H54 (cell line): ENCODE data around the gene SPTBN4.
"Not testable (repeated sequence)": the region's sequence is repeated elsewhere in the genome, so short reads cannot be mapped to it uniquely, and the experiment has no call there.

Experiments used
- DNase-seq: peaks from one replicate; pipeline ENCODE4 v3.0.0; 2011; ENCODE audit warnings: low spot score, mixed read lengths; ENCODE audit not compliant: insufficient read length
- FAIRE-seq: peaks from 3 replicates; lab custom pipeline; 2011; peaks lifted over from hg19 to GRCh38; lab: Jason Lieb, UNC
- POLR2A ChIP-seq: IDR thresholded peaks from 2 replicates; pipeline ENCODE4 v1.6.1; 2011; ENCODE audit warnings: low read depth, mild to moderate bottlenecking, low read length

The SPTBN4 gene

GRCh38 chr19:40528533-40529092, 61.8 kb downstream of the SPTBN4 start:
- FAIRE-seq (no peak), DNase-seq (no peak)
- TF ChIP-seq POLR2A = no peak

DNA sequence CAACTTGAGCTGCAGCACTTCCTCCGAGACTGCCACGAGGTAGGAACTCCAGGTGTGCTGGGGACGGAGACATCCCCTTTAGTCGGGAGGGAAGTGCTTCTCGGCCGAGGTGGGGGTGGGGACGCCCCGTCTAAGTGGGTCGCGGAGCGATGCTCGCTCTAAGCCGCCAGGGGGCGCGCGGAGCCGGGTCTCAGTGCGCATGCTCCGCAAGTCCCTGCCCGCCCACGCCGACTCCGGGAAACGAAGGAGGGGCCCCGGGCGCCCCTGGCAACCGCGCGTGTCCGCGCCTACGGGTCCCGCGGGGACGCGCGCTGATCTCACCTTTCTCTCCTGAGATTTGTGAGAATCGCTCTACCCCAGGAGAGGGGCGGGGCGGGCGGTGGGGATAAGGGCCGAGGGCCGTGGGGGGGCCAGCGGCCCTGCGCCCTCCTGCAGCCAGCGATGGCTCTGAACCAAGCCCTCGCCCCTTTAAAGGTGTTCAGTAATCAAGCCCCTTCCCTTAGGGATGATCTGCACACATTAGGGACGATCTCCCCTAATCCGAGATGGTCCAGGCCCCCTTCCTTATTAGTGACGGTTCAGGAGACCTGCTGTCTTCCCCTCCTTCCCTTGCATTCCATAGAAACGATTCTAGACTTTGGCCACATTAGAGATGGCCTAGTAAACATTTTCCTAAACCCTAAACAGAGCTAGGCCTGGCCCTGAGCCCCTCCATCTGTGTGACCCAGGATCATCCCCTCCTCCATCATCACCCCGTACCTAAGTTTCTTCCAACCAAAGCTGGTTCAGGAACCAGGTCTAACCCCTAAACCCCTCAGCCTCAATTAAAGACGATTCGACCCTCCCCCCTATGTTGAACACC, 62.5 kb downstream of the SPTBN4 start:
- no peak for FAIRE-seq
- no peak for TF ChIP-seq POLR2A

DNA sequence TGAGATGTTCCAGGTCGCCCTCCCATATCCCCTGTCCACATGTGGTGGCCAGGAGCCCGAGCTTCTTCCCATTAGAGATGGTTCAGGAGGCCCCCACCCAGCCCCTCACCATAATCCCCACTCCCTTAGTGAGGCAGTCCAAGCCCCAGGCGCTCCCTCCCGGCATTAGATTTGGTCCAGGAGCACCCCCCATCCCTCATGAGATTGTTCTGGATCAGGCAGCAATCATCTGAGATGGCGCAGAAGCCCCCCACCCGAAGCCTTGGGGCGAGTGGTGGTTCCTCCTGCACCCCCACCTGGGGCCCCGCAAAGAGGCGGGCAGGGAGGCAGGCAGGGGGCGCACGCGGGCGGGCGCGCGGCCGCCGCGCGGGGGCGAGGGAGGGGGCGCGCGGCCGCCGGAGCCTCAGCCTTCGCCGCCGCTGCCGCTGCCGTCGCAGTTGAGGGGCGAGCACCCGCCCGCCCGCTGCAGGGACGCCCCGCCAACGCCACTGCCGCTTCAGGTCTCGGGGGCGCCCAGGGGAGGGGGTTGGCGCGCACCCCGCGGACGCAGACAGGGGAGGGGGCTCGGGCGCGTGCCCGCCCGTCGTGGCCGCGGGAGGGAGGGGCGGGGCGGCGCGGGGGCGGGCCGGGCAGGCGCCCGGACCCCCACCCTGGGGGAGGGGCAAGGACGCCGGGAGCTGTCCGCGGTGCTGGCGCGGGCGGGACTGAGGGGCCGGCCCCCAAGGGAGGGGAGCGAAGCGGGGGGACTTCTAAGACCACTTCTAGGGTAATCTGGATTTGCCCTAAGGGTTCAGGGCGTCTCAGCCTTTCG, 63.5 kb downstream of the SPTBN4 start:
- TF ChIP-seq POLR2A = no peak
- DNase-seq = no peak
- FAIRE-seq = no peak

More for the DNA sequence above, 62.5 kb downstream of the SPTBN4 start:
- DNase-seq = peak; percentile 100

DNA sequence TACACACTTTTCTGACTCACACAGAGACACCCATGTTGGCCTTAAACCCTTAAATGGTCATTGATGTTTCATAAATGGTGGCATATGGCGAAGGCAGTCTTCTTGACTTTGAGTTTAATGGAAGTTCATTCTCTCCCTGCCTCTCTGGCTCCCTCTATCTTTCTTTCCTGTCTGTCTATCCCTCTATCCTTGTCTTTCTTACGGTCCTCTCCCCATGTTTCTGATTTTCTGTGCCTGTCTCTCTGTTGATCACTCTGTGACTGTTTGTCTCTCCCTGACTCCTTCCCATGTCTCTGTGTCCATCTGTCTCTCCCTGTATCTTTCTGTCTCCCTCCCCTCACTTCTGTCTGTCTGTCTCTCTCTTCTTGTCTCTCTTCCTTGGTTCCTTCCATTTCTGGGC, 66.7 kb downstream of the SPTBN4 start:
- TF ChIP-seq POLR2A = no peak
- no peak for FAIRE-seq

DNA sequence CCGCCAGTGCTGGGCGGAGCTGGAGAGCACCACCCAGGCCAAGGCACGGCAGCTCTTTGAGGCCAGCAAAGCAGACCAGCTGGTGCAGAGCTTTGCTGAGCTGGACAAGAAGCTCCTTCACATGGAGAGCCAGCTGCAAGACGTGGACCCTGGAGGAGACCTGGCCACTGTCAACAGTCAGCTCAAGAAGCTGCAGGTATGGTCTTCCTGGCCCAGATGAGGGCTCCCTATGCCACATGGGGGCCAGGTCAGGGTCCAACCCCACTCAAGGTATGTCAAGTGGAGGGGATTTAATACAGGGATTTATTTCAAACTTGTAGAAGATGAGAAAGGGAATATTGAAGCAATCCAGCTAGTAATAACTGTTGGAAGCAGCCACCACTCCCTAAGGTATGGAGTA, 67.3 kb downstream of the SPTBN4 start:
- FAIRE-seq = no peak
- no peak for DNase-seq
- no peak for TF ChIP-seq POLR2A

More for the DNA sequence above, 66.7 kb downstream of the SPTBN4 start:
- peak; percentile 55 for DNase-seq

- DNase-seq (no peak), FAIRE-seq (no peak)
- no peak for TF ChIP-seq POLR2A
These were observed 72.3 kb downstream of the SPTBN4 start for GRCh38 chr19:40539070-40539469.

GRCh38 chr19:40542202-40542859, 75.5 kb downstream of the SPTBN4 start:
- DNase-seq (no peak), FAIRE-seq (no peak)
- no peak for TF ChIP-seq POLR2A

DNA sequence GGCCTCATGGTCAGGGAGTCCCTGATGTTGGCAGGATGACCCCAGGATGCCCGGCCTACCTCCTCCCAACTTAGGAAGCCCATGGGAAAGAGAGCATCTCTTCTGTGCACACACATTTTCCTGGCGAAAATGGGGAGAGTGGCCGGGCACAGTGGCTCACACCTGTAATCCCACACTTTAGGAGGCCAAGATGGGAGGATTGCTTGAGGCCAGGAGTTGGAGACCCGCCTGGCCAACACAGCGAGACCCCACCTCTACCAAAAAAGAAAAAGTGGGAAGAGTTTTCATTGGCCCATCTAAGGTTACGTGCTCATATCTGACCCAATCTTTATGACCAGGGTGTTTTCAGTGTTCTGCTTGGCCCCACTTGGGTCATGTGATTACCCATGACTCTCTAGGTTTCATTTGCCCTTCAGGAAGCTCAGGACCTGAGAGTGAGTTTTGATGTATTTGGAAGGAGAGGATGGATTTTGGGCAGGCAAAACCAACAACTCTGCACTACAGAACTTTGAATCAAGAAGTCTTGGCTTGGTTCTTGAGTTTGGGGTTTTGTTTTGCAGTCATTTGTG, 76.3 kb downstream of the SPTBN4 start:
- TF ChIP-seq POLR2A = no peak
- FAIRE-seq (no peak), DNase-seq (no peak)

DNA sequence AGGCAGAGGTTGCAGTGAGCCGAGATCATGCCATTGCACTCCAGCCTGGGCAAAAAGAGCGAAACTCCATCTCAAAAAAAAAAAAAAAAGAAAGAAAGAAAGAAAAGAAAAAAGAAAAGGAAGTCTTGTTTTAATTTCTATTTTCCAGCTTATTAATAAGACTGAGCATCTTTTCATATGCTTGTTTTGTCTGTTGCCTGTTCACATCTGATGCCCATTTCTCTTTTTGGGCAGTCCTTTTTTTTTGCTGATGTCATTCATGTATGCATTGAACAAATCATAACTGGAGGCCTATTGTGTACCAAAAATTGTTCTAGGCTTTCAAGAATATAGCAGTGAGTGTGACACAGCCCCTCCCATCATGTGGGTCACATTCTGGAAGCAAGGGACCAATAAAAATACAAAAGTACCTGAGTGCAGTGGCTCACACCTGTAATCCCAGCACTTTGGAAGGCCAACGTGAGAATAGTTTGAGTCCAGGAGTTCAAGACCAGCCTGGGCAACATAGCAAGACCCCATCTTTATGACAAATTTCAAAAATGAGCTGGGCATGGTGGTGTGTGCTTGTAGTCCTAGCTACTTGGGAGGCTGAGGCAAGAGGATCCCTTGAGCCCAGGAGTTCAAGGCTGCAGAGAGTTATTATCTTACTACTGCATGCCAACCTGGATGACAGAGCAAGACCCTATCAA, 79.5 kb downstream of the SPTBN4 start:
- not testable (repeated sequence) for FAIRE-seq

GRCh38 chr19:40547190-40547589, 80.4 kb downstream of the SPTBN4 start:
- FAIRE-seq, DNase-seq: not testable (repeated sequence)

More for the DNA sequence above, 79.5 kb downstream of the SPTBN4 start:
- not testable (repeated sequence) for DNase-seq

DNA sequence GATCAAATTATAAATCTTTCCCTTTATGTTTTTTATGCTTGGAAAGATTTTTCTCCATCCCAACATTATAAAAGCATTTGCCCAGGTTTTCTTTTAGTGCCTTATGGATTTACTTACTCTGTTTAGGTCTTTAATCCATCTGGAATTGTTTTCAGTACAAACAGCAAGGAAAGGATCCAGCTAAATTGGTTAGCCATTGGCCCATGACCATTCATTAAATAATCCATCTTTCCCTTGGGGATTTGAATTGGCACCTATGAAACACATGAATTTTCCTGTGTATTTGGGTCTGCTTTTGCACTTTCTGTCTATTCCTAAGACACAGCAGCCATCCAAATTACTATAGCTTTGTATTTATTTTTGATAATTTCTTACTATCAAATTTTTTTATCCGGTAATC, 81.0 kb downstream of the SPTBN4 start:
- DNase-seq (no peak), FAIRE-seq (no peak)
- TF ChIP-seq POLR2A = no peak

- DNase-seq (no peak), FAIRE-seq (no peak)
These were observed 82.4 kb downstream of the SPTBN4 start for GRCh38 chr19:40549007-40549708.

More at GRCh38 chr19:40549007-40549708, 82.4 kb downstream of the SPTBN4 start:
- no peak for TF ChIP-seq POLR2A
